Stimulated activated CD4-positive, alpha-beta T cell treated with anti-CD3 and anti-CD28 coated beads, TNF-alpha, amount 100 ng/mL, for 24 hours (primary cell): Measurements from ENCODE around the gene STYX.

Experiments used
- DNase-seq, 3 experiments: peaks; one replicate each; pipeline ENCODE4 v3.0.0-alpha.2; 2020; ENCODE audit warnings: low read depth in 3 of 3

Gene STYX, protein sequence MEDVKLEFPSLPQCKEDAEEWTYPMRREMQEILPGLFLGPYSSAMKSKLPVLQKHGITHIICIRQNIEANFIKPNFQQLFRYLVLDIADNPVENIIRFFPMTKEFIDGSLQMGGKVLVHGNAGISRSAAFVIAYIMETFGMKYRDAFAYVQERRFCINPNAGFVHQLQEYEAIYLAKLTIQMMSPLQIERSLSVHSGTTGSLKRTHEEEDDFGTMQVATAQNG

DNA sequence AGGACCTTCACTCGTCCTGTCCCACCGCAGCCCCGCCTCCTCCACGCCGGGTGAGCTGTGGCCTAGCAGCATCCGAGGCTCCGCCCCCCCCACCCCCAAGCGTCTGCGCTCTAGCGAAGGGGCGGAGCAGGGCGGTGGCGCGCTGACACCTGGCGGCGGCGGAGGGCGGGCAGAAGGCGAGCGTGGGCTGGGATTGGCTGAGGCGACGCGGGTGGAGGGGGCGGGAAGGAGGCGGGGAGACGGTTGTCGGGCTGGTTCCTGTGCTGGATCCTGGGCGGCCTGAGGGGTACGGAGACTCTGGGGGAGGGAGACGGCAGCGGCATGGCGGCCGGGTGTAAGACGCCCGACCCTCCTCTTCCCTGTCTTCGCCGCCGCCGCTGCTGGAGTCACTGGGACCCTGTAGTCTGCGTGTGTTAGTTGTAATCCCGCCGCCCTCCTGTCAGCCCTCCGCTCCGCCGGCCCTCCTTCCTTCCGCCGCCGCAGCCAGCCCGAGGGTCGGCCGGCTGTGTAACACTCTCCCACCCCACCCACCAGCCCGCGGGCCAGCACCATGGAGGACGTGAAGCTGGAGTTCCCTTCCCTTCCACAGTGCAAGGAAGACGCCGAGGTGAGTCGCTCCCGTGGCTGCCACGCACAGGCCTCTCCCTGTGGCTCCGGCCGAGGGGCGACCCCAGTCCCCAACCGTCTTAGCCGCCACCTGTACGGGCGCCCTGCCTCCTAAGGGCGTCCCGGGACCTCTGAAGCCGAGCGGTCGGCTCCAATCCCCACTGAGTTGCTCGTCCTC lies at the start of gene STYX:
Gene STYX, plus strand, starts transcription at position 242 of the 784 bp plus-strand sequence. Its CDS starts 309 bp downstream, at position 551.
- peak; percentile 97 to 100 (median 98) for DNase-seq

DNA sequence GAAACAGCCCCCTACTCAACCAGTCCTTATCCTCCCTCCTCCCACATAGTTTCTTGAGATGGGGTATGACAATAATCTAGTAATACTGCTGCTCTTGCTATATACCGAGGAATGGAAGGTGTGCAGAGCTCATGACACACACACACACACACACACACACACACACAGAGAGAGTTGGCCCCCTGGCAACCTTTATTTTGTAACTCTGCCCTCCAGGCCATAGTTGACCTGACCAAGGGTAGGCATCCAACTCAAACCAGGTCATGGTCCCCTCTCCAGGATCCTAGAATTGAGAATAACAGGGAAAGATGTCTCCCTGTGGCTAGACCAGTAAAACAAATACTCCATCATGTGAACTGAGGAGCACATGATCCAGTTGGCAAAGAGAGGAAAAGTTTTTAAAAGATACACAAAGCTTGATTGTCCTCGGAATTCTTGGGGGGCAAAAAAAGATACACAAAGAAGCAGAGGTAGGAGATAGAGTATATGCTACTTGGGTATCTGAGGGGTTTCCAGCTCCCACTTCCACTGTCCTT lies 45.9 kb upstream of the STYX start:
- DNase-seq: no peak

DNA sequence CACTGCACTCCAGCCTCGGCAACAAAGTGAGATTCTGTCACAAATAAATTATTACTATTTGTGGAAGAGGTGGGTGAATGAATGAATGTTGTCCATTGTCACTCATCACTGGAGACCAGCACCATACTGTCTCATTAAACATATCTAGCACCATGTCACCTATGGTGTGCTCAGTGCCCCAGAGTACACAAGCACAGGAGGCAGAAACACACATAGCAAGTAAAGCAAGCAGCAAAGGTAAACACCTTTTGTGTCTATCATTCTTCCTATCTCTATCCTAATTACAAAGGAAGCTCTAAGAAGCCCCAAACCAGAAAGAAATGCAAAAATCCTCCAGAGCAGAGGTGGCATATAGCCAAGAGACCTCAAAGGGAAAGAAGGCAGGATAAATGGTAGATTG lies 43.8 kb upstream of the STYX start:
- no peak for DNase-seq

DNA sequence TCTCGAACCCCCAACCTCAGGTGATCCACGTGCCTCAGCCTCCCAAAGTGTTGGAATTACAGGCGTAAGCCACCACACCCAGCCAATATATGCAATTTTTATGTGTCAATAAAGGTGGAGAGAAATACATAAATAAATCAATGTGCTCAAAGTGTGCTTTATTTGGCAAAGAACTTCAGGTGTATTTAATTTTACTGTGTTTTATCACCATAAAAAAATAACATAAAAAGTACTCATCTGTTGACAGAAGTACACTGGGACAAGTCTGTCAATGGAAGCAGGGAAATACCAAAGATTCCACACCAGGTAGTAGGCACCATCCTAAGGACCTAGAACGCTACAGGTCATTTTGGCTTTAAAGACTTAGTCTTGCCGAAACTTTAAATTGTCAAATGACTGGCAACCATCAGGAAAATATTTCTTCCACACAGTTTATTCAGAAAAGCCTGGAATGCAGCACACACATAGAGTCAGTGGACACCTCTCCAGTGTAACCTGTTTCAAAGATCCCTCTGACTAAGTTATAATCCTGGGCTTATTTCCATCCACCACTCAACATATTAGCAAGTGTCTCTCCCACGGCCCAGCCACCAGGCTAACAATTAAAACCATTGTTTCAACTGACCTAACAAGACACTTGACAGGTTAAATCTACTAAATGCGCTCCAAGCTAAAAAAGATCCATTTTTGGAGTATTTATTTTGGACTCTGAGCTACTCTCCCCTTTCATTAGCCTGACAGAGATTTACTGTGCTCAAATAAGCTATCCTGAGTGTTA lies 38.8 kb upstream of the STYX start:
- no peak for DNase-seq

DNA sequence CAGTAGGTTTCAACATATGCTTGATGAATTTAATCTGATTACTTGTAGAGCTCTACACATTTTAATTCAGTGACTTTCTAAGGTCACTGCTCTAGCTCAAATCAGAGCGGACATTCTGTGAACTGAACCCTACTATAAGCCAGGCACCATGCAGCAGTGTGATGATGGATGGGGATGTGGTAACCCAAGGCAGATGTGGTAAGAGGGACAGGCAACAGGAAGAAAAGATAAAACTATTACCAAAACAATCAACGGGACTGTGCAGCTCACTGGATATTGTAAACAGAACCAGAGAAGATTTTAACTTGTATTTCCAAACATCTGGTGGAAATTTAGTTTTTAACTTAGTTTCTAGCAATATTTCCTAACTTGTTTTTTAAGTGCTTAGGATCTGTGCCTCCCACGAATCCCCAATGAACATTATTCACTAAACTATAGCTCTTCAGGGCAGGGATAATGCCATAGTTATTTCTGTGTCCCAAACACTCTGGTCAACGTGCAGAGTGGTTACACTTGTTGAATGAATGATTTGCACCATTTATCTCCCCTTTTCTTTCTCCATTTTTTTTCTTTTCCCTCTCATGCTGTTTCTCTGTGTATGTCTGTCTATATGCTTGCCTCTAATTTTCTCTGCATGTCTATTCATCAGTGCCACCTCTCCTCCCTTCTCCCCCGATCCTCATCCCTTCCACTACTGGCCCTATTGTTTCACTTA lies 37.6 kb upstream of the STYX start:
- no peak for DNase-seq

DNA sequence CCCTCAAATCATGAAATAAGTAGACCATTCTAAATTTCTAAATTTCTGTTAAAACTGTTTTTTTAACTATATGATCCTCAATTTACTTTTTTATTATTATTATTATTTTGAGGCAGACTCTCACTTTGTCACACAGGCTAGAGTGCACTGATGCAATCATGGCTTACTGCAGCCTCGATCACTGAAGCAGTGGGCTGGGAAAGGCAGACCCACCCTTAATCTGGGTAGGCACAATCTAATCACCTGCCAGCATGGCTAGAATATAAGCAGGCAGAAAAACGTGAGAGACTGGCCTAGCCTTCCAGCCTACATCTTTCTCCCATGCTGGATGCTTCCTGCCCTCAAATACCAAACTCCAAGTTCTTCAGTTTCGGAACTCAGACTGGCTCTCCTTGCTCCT lies 36.9 kb upstream of the STYX start:
- DNase-seq: no peak

DNA sequence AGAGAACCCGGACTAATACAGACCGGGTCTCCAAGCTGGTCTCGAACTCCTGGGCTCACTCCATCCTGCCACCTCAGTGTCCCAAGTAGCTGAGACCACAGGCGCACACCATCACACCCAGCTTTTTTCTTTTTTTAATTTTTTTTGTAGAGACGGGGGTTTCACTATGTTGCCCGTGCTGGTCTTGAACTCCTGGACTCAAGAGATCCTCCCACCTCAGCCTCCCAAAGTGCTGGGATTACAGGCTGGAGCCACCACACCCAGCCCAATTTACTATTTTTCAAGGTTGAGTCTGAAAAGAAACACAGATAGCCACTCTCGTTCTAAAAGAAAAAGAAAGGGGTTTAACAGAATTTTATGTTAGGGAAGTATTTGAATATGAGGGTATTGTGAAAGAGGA lies 36.4 kb upstream of the STYX start:
- no peak for DNase-seq

DNA sequence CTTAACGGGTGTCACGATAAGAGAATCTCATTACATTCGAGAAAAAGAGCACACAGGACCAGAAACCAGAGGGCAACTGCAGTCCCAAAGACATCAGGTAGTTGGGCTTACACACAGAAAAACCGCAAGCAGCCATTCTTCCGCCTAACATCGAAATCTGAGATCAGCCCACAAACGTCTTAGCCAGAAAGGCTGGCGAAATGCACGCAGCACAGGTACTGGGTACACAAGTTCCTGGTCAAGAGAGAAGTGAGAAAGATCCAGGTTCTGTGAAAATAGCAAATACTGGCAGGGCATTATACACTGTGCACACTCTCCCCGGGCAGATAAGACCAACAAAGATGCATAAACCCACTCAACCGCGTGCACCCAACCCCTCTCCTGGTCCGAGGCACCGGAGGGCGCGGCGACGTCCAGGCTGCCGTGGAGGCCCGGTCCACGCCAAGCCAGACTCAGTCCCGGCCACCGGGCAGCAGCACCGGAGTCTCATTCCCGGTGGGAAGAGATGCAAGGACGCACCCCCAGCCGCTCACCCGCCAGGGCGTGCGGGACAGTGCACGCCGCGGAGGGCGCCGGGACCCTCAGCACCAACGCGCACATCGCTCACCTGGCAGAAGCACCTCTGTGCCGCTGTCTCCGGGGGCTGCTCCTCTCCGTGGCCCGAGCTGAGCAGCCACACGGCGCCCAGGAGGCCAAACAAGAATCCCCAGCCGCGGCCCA lies 35.0 kb upstream of the STYX start:
- peak; percentile 26 to 53 (median 38) for DNase-seq

DNA sequence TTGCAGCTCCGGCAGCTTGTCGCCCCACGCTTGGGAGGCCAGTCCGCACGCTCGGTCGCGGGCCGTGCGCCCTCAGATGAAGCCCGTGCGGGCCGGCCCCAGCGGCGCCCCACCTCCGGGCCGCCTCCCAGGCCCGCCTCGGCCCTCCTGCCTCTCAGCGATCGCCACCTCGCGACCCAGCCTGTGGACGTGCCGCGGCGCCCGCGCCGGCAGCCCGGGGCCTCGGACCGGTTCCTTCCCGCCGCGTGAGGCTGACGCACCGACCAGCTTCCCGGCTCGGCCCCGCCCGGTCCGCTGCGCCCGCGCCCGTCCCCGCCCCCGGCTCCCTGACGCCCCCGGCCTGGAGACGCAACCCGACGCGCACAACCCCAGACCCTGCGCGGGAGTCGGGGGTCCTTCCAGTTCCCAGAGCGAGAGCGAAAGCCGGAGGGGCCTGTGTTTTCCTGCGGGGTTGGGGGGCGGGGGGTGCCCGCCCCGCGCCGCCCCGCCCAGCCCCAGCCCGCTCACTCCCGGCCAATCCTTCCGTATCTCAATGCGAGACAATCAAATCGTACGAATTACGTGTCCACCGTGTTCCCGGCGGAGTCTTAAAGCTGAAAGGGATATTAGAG lies 34.4 kb upstream of the STYX start, which contains the start of gene ERO1A:
Gene ERO1A, minus strand, starts transcription at position 78 of the 611 bp plus-strand sequence. Its CDS starts 77 bp downstream, at position 1.
- DNase-seq: peak; percentile 21 to 72 (median 28)

DNA sequence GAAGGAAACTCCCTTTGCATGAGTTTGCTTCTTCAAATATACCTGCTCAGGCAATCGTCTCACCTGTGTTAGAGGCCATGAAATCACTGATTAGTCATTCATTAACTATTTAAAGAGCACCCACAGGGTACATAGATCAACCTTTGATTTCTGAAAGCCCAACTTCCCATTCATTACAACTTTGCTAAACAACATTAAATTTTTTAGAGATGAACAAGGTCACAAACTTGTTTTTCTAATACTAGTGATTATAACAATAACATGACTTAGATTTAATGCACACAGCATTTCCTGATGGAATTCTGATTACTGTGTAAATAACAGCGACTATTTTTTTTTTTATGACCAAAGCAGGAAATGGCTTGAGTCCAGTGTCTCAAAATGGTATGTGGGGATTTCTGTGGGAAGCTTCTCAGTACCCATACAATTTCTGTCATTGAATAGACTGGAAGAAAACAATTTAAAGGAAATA lies 29.2 kb upstream of the STYX start:
- DNase-seq: no peak

DNA sequence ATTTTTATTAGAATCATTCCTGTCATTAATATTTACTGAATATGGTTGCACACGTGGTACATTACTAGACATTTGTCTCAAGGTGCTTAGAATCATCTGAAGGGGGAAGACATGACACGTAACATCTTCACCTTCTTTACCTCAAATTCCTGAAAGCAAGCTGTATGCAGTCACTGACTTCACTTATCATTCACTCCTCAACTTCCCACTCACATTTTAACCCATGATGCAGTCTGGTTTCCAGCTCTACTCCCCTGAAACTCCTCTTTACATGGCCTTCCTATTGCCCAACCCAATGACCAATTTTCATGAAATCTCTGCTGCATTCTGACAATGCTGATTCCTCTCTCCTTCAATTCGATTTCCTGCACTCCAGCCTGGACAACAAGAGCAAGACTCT lies 28.7 kb upstream of the STYX start:
- DNase-seq: no peak

DNA sequence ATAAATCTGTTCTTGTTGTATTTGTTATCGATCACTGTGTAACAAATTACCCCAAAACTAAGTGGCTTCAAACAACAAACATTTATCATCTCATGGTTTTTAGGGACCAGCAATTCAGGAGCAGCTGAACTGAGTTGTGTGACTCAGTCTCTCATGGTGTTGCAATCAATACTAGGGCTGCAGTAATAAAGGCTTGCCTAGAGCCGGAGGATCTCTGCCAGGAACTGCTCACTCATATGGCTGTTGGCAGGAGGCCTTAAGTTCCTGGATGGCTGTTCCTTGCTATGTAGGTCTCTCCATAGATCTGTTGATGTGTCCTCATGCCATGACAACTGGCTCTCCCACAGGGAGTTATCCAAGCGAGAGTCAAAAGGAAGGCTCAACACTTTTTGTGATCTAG lies 26.7 kb upstream of the STYX start:
- DNase-seq: no peak

DNA sequence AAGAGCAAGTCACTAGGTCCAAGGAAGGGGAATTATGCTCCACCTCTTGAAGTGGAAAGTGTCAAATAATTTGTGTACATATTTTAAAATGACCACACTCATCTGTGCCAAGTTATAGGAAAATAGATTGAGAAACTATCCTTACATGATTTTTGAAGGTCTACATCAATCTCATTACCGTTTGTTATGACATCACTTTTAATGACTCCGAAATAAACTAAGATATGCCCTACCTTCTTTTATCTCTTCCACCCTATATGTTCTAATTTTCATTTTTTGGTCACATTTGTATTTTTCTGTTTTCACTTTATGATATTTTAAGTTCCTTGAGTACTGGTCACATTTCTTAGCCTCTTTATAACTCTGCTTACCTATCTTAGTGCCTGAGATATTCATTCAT lies 26.3 kb upstream of the STYX start:
- no peak for DNase-seq

DNA sequence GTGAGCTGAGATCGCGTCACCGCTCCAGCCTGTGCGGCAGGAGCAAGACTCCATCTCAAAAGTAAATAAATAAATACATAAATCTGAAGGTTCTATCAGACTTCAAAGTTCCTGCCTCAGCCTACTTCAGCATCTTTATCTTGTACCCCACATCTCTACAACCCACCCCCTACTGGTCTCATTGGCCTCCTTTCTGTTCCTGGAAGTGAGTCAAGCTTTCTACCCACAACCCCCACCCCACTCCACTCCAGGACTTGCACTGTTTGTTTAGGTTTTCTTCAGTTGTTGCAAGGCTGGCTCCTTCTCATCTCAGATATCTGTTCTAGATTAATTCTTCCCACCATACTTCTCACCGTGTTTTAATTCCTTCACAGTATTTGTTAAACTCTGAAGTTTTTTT lies 23.7 kb upstream of the STYX start:
- DNase-seq: peak in 2 of 3 experiments; percentile 24 to 36

DNA sequence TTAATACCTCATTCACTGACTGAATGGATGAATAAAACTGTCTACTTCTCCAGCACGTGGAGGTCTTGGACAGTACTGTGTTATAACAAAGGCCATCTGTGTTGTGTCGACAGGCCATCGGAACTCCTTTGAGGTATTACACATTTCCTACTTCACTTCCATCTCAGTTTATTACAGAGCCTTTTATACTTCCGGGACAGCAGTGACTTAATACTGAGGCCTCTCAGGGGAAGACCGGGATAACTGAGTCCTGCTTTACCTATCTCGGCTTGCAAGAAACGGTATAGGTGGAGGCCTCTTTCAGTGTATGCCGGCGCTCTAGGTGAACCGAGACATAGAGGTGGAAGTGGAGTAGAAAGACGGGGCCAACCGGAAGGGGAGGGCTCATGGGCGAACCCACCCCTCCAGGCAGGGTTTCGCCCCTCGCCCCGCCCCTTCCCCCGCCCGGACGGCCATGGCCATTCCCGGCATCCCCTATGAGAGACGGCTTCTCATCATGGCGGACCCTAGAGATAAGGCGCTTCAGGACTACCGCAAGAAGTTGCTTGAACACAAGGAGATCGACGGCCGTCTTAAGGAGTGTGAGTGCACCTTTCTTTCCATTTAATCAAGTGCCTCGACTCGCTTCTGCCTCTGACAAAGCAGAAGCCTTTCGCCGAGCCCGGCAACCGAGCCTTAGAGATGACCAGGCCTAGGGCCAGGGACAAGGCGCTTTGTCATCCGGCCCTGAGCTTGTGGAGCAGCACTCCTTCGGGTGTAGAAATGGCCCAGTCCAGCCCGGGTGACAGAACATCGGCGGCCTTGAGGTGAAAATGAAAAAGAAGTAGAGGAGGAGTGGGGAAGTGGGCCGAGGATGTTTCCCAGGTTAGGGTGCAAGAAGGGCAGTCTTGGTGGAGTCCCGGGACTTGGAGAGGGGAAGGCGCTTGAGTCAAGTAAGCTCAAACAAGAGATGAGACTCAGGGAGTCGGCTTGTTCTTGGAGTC lies 23.0 kb upstream of the STYX start, which contains the start of gene PSMC6:
Gene PSMC6, plus strand, starts transcription at position 477 of the 983 bp plus-strand sequence. Its CDS starts 20 bp downstream, at position 497.
- DNase-seq: peak; percentile 92 to 96 (median 94)

DNA sequence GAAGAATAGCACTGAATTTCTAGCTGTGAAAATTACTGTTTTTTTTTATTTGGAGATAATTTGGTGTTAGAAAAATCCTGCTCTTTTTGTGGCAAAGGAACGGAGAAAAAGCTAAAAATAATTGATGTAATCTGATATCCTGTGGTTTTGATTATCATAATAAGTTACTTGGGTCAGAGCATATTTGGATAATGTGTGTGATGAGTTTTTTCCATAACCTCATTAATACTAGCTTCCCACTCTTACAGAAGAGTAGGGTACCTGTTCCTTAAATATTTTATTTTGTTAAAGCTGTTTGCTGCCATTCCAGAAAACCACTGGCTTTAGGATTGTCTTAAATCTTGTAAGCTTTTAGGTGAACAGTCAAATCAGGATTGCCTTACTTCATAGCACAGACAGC lies 18.3 kb upstream of the STYX start:
- DNase-seq: no peak

DNA sequence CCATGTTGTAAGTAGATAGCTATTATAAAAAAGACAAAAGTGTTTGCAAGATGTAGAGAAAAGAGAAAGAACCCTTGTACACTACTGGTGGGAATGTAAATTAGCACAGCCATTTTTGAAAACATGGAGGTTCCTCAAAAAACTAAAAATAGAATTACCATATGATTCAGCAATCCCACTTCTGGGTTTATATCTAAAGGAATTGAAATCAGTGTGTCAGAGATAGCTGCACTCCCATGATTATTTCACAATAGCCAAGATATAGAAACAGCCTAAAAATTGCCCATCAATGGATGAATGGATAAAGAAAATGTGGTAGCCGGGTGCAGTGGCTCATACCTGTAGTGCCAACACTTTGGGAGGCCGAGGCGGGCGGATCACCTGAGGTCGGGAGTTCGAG lies 13.8 kb upstream of the STYX start:
- no peak for DNase-seq

DNA sequence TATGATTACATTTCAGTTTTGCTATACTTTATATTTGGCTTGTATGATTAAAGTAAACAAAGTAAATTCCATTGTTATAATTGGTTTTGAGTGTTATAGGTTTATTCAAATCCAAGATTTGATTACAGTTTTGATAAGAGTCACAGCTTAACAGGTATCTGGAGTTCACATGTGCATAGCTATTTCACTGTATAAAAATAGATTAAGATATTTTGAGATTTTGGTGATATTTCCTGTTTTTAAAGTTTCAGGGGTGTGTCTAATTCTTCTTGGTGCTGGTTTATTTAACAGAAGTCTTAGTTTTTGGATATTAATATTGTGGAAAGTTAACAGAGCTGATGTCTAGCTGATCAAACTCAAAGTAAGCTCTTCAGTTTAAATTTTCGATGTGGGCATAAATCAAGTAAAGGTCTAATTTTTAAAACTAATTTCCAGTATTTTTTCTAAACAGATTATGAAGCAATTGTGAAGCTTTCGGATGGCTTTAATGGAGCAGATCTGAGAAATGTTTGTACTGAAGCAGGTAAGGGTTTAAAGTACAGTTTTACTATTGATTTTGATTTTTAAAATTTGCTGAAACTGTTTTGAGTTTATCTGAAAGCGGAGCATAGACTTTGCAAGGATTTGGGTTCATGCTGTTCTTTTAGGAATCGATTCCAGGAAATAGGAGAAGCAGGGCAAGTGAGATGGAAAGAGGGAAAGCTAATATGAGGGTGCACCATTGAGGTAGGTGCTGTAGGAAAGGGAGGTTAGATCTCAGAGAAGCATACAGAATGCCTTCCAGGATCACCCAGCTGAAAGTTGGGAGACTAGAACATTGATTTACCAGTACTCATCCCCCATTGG lies 6.2 kb upstream of the STYX start:
- no peak for DNase-seq
